Endothelial cell of umbilical vein (primary cell): ENCODE data around the gene TEX264.

ENCODE experiments used
- EZH2 ChIP-seq: IDR thresholded peaks from 2 replicates; pipeline ENCODE4 v1.6.1; 2012; ENCODE audit warnings: borderline replicate concordance, low read depth, mild to moderate bottlenecking, moderate library complexity, low read length, inconsistent platforms; ENCODE audit not compliant: severe bottlenecking
- FOS ChIP-seq: IDR thresholded peaks from 2 replicates; pipeline ENCODE4 v1.6.1; 2011; ENCODE audit warnings: mild to moderate bottlenecking, low read length, moderate library complexity, borderline replicate concordance; ENCODE audit not compliant: insufficient read depth
- JUN ChIP-seq: IDR thresholded peaks from 2 replicates; pipeline ENCODE4 v1.6.1; 2011; ENCODE audit warnings: borderline replicate concordance, low read depth; ENCODE audit not compliant: insufficient read length, insufficient read depth
- POLR2A ChIP-seq: IDR thresholded peaks from 2 replicates; pipeline ENCODE4 v1.6.1; 2012; ENCODE audit warnings: low read depth, mild to moderate bottlenecking, control low read depth, low read length
- POLR2AphosphoS5 ChIP-seq: IDR thresholded peaks from 2 replicates; pipeline ENCODE4 v1.6.1; 2012; ENCODE audit warnings: low read depth, mild to moderate bottlenecking, control low read depth, low read length, moderate library complexity; ENCODE audit not compliant: insufficient read depth
- TF ChIP-seq, protein P1 (sequence below), 2 donors: IDR thresholded peaks; 1 replicate in 1 of 2; 2 replicates in 1 of 2; pipeline ENCODE4 v1.5.1; 2011; ENCODE audit warnings: low read length in 2 of 2, mild to moderate bottlenecking in 2 of 2, moderate library complexity in 2 of 2, control low read depth in 1 of 2, inconsistent platforms in 1 of 2, low read depth in 1 of 2; ENCODE audit not compliant: insufficient read depth in 1 of 2; ENCODE audit errors: extremely low read depth in 1 of 2
- TF ChIP-seq, protein P2 (sequence below): IDR thresholded peaks from 2 replicates; pipeline ENCODE4 v1.6.1; 2011; ENCODE audit not compliant: insufficient read depth, insufficient read length

DNA sequence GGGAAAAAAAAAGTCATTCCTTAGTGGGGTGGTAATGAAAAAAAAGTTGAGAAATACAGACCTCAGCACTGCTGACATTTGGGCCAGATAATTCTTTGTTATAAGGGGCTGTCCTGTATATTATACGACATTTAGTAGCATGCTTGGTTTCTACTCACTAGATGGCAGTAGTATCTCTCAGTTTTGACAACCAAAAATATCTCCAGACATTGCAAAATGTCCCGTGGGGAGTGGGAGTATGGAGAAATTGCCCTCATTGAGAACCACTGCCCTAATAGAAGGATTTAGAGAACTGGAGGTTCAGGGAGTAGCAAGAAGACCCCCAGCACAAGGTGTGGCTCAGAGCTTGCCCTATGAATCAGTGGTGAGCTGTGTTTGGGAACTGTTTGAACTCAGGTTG is 28.6 kb upstream of the TEX264 start:
- no peak for TF ChIP-seq POLR2A
- no peak for TF ChIP-seq EZH2
- TF ChIP-seq, protein P1, sequence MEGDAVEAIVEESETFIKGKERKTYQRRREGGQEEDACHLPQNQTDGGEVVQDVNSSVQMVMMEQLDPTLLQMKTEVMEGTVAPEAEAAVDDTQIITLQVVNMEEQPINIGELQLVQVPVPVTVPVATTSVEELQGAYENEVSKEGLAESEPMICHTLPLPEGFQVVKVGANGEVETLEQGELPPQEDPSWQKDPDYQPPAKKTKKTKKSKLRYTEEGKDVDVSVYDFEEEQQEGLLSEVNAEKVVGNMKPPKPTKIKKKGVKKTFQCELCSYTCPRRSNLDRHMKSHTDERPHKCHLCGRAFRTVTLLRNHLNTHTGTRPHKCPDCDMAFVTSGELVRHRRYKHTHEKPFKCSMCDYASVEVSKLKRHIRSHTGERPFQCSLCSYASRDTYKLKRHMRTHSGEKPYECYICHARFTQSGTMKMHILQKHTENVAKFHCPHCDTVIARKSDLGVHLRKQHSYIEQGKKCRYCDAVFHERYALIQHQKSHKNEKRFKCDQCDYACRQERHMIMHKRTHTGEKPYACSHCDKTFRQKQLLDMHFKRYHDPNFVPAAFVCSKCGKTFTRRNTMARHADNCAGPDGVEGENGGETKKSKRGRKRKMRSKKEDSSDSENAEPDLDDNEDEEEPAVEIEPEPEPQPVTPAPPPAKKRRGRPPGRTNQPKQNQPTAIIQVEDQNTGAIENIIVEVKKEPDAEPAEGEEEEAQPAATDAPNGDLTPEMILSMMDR (IDR thresholded peaks at IDR 0.05; ENCODE audit: extremely low read depth in 1 of 2, insufficient read depth in 1 of 2, low read depth in 1 of 2, low read length in 2 of 2): no peak
- no peak for TF ChIP-seq POLR2AphosphoS5
- TF ChIP-seq FOS: no peak
- TF ChIP-seq JUN: no peak
- TF ChIP-seq, protein P2, sequence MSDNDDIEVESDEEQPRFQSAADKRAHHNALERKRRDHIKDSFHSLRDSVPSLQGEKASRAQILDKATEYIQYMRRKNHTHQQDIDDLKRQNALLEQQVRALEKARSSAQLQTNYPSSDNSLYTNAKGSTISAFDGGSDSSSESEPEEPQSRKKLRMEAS: no peak
